Esophagus (tissue), 2 donors: ENCODE measurements around the gene PDE10A. TPM values are rescaled to one million over a fixed set of nuclear protein-coding genes. Genes with fewer than 3 reads are reported as not detected.

ENCODE experiments used
- H3K27ac ChIP-seq, 2 donors: one replicate each; pipeline ENCODE4 v1.5.1; 2013; ENCODE audit warnings: low read depth in 2 of 2, mild to moderate bottlenecking in 2 of 2, inconsistent platforms in 1 of 2, low read length in 1 of 2, moderate library complexity in 1 of 2
- H3K27me3 ChIP-seq, 2 donors: one replicate each; pipeline ENCODE4 v1.6.1; 2013; ENCODE audit warnings: low read length in 2 of 2, control low read depth in 1 of 2, mild to moderate bottlenecking in 1 of 2; ENCODE audit not compliant: insufficient read depth in 2 of 2, control insufficient read depth in 1 of 2
- H3K36me3 ChIP-seq, 2 donors: one replicate each; pipeline ENCODE4 v1.6.1; 2013; ENCODE audit warnings: low read length in 1 of 2; ENCODE audit not compliant: control insufficient read depth in 2 of 2, insufficient read depth in 2 of 2
- H3K4me1 ChIP-seq, 2 donors: one replicate each; pipeline ENCODE4 v1.6.1; 2013; ENCODE audit warnings: low read length in 1 of 2; ENCODE audit not compliant: control insufficient read depth in 2 of 2, insufficient read depth in 2 of 2
- H3K4me3 ChIP-seq, 2 donors: one replicate each; pipeline ENCODE4 v1.5.1; 2013; ENCODE audit warnings: low read length in 2 of 2, mild to moderate bottlenecking in 2 of 2, low read depth in 1 of 2, moderate library complexity in 1 of 2
- H3K9me3 ChIP-seq, 2 donors: one replicate each; pipeline ENCODE4 v1.6.1; 2013; ENCODE audit warnings: mild to moderate bottlenecking in 2 of 2, low read depth in 1 of 2, low read length in 1 of 2, moderate library complexity in 1 of 2; ENCODE audit not compliant: control insufficient read depth in 2 of 2, insufficient read depth in 1 of 2
- WGBS, 2 donors: extraction: QIAGEN DNeasy Blood & Tissue Kit; methylation state at CpG; one replicate each; pipeline ENCODE4 v1.1.7; 2013; 5-methylcytosine and 5-hydroxymethylcytosine counted together
- polyA plus RNA-seq, 2 donors: library from polyadenylated mRNA; stranded (reverse); fragments of 200-250 nt; gene quantifications; one replicate each; pipeline ENCODE4 v1.2.3, GENCODE V29; 2013
- donor health status: healthy with polysubstance abuse.
- donor health status: Bipolar disorder and iron deficiency.

Gene PDE10A
- polyA plus RNA-seq, 2 donors = 0.21 to 0.28 TPM

DNA sequence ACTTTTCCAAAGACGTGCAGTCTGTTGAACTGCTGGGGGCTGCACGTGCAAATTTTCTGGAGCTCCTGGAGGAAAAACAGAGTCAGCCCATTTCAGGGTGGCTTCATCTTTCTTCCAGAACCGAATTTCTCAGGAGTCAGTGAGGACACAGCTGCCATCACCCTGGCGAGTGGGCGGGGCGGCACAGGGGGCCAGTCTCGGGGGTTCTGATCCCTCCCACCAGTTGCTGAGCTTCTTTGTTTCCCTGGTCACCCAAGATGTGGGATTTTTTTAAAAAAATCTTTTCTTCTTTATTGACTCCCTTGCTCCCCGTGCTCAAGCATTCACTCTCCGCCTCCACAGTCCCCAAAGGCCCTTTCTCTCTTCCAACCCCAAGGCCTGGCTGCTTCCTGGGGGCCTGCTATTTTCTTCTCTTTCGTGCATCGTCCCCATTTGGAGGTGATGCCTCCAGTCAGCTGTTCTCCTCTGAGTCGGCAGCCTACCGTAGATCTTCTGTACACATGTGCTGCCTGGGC lies 362.6 kb downstream of the PDE10A start:
- H3K27me3 ChIP-seq = no peaks in the 10 kb centered on the region
- WGBS, 2 donors = 77 to 80% methylated on average over 13 of the region's 13 CpGs

DNA sequence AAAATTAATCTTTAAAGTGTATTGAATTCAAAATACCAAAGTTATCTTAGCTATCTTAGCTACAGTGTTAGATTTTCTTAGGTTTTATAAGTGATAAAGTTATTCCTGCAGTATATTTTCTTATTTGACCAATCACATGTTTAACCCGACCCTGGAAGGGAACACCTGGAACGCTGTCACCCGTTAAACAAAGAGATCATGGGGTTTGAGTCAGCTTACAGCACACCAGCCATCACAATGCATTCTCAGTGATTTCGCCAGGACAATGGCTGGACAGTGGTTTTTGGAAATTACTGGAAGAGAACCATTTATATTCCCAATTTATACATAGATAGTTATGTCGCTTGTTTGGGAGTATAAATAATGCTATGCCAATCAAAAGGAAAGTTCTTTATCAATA lies 364.2 kb downstream of the PDE10A start:
- no peak overlapping the region for H3K27ac ChIP-seq
- WGBS, 2 donors = 79 to 81% methylated on average over 5 of the region's 5 CpGs
- no peaks in the 10 kb centered on the region for H3K4me1 ChIP-seq
- no peaks in the 10 kb centered on the region for H3K27me3 ChIP-seq
- H3K4me3 ChIP-seq = no peak overlapping the region
- peaks cover 5 to 8% of the 10 kb centered on the region in 2 donors for H3K9me3 ChIP-seq
- no peaks in the 10 kb centered on the region for H3K36me3 ChIP-seq

More for the DNA sequence above, 362.6 kb downstream of the PDE10A start:
- Histone ChIP-seq H3K9me3 (peaks cover 5 to 8% of the 10 kb centered on the region in 2 donors), H3K27ac (no peak overlapping the region), H3K4me3 (no peak overlapping the region), H3K36me3 (no peaks in the 10 kb centered on the region), H3K4me1 (no peaks in the 10 kb centered on the region)

DNA sequence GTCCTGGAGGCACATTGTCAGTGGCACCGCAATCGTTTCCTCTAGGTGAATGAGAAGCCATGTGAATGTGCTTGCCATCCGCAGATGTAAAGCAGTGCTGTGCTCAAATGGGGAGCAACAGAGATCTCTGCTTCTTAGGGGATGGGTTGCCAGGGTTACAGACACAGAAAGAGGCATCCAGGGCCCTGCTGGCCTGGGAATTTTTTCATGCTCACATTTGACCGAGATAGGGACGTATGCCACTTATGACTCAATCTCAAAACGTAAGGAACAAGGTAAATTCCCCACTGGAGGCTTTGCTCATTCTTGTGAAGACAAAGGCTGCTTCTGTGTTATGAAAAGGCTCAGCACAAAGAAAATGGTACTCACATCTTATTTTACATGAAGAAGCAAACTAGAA lies 364.6 kb downstream of the PDE10A start:
- H3K4me3 ChIP-seq = no peak overlapping the region
- H3K9me3 ChIP-seq = peaks cover 5 to 8% of the 10 kb centered on the region in 2 donors
- H3K27ac ChIP-seq = no peak overlapping the region
- H3K36me3 ChIP-seq = no peaks in the 10 kb centered on the region
- H3K4me1 ChIP-seq = no peaks in the 10 kb centered on the region
- WGBS, 2 donors = 82 to 86% methylated on average over 6 of the region's 6 CpGs
- H3K27me3 ChIP-seq = no peaks in the 10 kb centered on the region

DNA sequence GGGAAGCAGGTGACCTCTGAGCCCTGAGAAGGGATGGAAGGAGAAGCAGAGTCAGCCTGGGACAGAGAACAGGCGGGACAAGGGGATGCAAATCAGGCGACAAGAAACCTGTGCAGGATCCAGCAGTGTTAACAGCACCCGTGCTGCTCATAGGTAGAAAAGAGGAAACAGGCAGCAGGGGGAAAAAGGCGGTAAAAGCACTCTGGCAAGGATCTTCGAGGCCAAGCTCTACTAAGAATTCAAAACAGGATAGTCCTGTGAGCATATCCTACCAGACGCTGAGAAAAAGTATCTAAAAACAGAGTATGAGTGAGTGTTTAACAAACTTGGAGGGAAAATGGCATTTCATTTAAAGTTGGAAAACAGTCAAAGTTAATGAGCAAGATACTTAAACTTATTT lies 370.4 kb downstream of the PDE10A start:
- Histone ChIP-seq H3K4me1 (no peaks in the 10 kb centered on the region), H3K4me3 (no peak overlapping the region), H3K27ac (no peak overlapping the region), H3K36me3 (no peaks in the 10 kb centered on the region), H3K27me3 (no peaks in the 10 kb centered on the region), H3K9me3 (no peaks in the 10 kb centered on the region)
- 78 to 82% methylated on average over 6 of the region's 6 CpGs for WGBS, 2 donors
